ENCODE measurements around the gene PCCA. TPM values are rescaled to one million over a fixed set of nuclear protein-coding genes. Genes with fewer than 3 reads are reported as not detected.

PCCA gene
- total and polyA plus RNA-seq, 8 donors = 26.8 to 48.9 (median 37.6) TPM

- peak; percentile 34 to 47 for TF ChIP-seq CTCF (IDR thresholded peaks at IDR 0.05)
- H3K4me1 ChIP-seq = peaks cover 0 to 17% of the 10 kb centered on the region in 2 donors
- intact Hi-C loops (cut with DNase I) = loop anchor here in 1 of 2 donors (10.0 kb wide), 1 partner anchor 321 kb away; no protein-coding TSS in a partner anchor
- peak in 2 of 4 donors; percentile 23 to 51 for DNase-seq
- H3K36me3 ChIP-seq = no peaks in the 10 kb centered on the region
- no peaks in the 10 kb centered on the region for H3K27me3 ChIP-seq
- H3K27ac ChIP-seq = no peak overlapping the region
- ATAC-seq = peak; percentile 47
- H3K4me3 ChIP-seq = no peak overlapping the region
- no peaks in the 10 kb centered on the region for H3K9me3 ChIP-seq
Measured at GRCh38 chr13:100235311-100235901, 146.5 kb downstream of the PCCA start.

- no peak for TF ChIP-seq CTCF (IDR thresholded peaks at IDR 0.05)
- Histone ChIP-seq H3K4me3 (no peak overlapping the region), H3K9me3 (no peaks in the 10 kb centered on the region), H3K4me1 (peaks cover 0 to 9% of the 10 kb centered on the region in 2 donors), H3K27me3 (no peaks in the 10 kb centered on the region), H3K36me3 (no peaks in the 10 kb centered on the region), H3K27ac (no peak overlapping the region)
- DNase-seq (no peak), ATAC-seq (no peak)
- intact Hi-C loops (cut with DNase I) = no loop called here
Measured at GRCh38 chr13:100240109-100240779, 151.4 kb downstream of the PCCA start.

- Histone ChIP-seq H3K9me3 (peaks cover 0 to 22% of the 10 kb centered on the region in 2 donors), H3K36me3 (no peaks in the 10 kb centered on the region), H3K4me1 (no peaks in the 10 kb centered on the region), H3K27me3 (no peaks in the 10 kb centered on the region), H3K4me3 (no peak overlapping the region), H3K27ac (no peak overlapping the region)
- intact Hi-C loops (cut with DNase I) = no loop called here
- ATAC-seq = no peak
- no peak for DNase-seq
- no peak for TF ChIP-seq CTCF (IDR thresholded peaks at IDR 0.05)
Measured at GRCh38 chr13:100244431-100244830, 155.5 kb downstream of the PCCA start.

- no peak for TF ChIP-seq CTCF (IDR thresholded peaks at IDR 0.05)
- no peaks in the 10 kb centered on the region for H3K36me3 ChIP-seq
- DNase-seq = no peak
- no peaks in the 10 kb centered on the region for H3K27me3 ChIP-seq
- no peak overlapping the region for H3K27ac ChIP-seq
- H3K4me1 ChIP-seq = no peaks in the 10 kb centered on the region
- peaks cover 0 to 22% of the 10 kb centered on the region in 2 donors for H3K9me3 ChIP-seq
- H3K4me3 ChIP-seq = no peak overlapping the region
- no peak for ATAC-seq
- intact Hi-C loops (cut with DNase I) = no loop called here
Measured at GRCh38 chr13:100245104-100245503, 156.2 kb downstream of the PCCA start.

GRCh38 chr13:100247937-100248336 lies 159.0 kb downstream of the PCCA start:
- intact Hi-C loops (cut with DNase I) = no loop called here
- TF ChIP-seq CTCF (IDR thresholded peaks at IDR 0.05) = no peak
- DNase-seq (no peak), ATAC-seq (no peak)
- Histone ChIP-seq H3K27ac (no peak overlapping the region), H3K4me1 (no peaks in the 10 kb centered on the region), H3K9me3 (peaks cover 0 to 22% of the 10 kb centered on the region in 2 donors), H3K36me3 (no peaks in the 10 kb centered on the region), H3K27me3 (no peaks in the 10 kb centered on the region), H3K4me3 (no peak overlapping the region)
